Endothelial cell of umbilical vein (primary cell): ENCODE data around the gene CAPS. TPM values are rescaled to one million over a fixed set of nuclear protein-coding genes. Genes with fewer than 3 reads are reported as not detected.

ENCODE experiments used
- BruUV-seq: library from RNA; stranded (reverse); fragments of 400-500 nt; replicated peaks from 2 replicates; lab custom pipeline; 2021; lab: Mats Ljungman, UMichigan
- CTCF ChIA-PET: fragments of 300-600, 350-600 bp; sonication (Branson Sonifier 250); formaldehyde crosslinking; loops from one replicate; lab custom pipeline; 2021; ENCODE audit warnings: antibody characterized with exemption, inconsistent platforms; lab: Charles Lee
- POLR2A ChIA-PET: fragments of 300-600, 350-600 bp; sonication (Branson Sonifier 250); formaldehyde crosslinking; loops from one replicate; lab custom pipeline; 2021; ENCODE audit warnings: antibody characterized with exemption, inconsistent platforms; lab: Charles Lee
- DNase-seq: peaks from one replicate; pipeline ENCODE4 v3.0.0-alpha.2; 2011; ENCODE audit warnings: low read depth, low spot score
- FAIRE-seq: peaks from 2 replicates; lab custom pipeline; 2011; peaks lifted over from hg19 to GRCh38; lab: Jason Lieb, UNC
- H2AFZ ChIP-seq: 2 replicates; pipeline ENCODE4 v1.6.0; 2012; ENCODE audit warnings: low read depth, low read length, control low read depth, inconsistent platforms
- H3K27ac ChIP-seq: 2 replicates; pipeline ENCODE4 v1.5.1; 2011; ENCODE audit warnings: low read depth, mild to moderate bottlenecking, control low read depth, low read length, moderate library complexity; ENCODE audit not compliant: insufficient read depth
- H3K27me3 ChIP-seq, 2 experiments: 2 replicates each; pipeline versions ENCODE4 v1.6.0 to v1.6.1; 2011; ENCODE audit warnings: low read length in 2 of 2, mixed read lengths in 1 of 2; ENCODE audit not compliant: control insufficient read depth in 2 of 2, insufficient read depth in 2 of 2
- H3K36me3 ChIP-seq, 2 experiments: 2 replicates in 1 of 2; 3 replicates in 1 of 2; pipeline ENCODE4 v1.5.1; 2011; ENCODE audit warnings: low read length in 2 of 2, mild to moderate bottlenecking in 1 of 2, moderate library complexity in 1 of 2; ENCODE audit not compliant: control insufficient read depth in 2 of 2, insufficient read depth in 2 of 2; ENCODE audit errors: extremely low read depth in 1 of 2
- H3K4me1 ChIP-seq: 3 replicates; pipeline ENCODE4 v1.5.1; 2011; ENCODE audit warnings: mild to moderate bottlenecking, low read length; ENCODE audit not compliant: control insufficient read depth, insufficient read depth; ENCODE audit errors: extremely low read depth
- H3K4me2 ChIP-seq: 2 replicates; pipeline ENCODE4 v1.6.1; 2011; ENCODE audit warnings: low read length, control low read depth, mixed read lengths; ENCODE audit not compliant: insufficient read depth
- H3K4me3 ChIP-seq, 3 experiments: fragments of 200-600 bp in 1 of 3; sonication (generic), shearing (Covaris generic) in 1 of 3; replicated peaks in 1 of 3; 2 replicates each; pipeline ENCODE4 v1.5.1; 2011 to 2016; ENCODE audit warnings: control low read depth in 3 of 3, low read length in 3 of 3, mild to moderate bottlenecking in 2 of 3, inconsistent platforms in 1 of 3, low read depth in 1 of 3, moderate library complexity in 1 of 3; ENCODE audit not compliant: insufficient read depth in 1 of 3
- H3K79me2 ChIP-seq: 2 replicates; pipeline ENCODE4 v1.6.0; 2012; ENCODE audit warnings: low read length, inconsistent platforms; ENCODE audit not compliant: control insufficient read depth, insufficient read depth
- H3K9ac ChIP-seq: replicated peaks from 2 replicates; pipeline ENCODE3; 2011; ENCODE audit warnings: low read length, control low read depth; ENCODE audit not compliant: insufficient read depth; ENCODE audit errors: extremely low read depth
- H3K9me1 ChIP-seq: replicated peaks from 3 replicates; pipeline ENCODE4 v1.6.0; 2011; ENCODE audit warnings: mild to moderate bottlenecking, low read length; ENCODE audit not compliant: control insufficient read depth, insufficient read depth; ENCODE audit errors: extremely low read depth
- H3K9me3 ChIP-seq: replicated peaks from 2 replicates; pipeline ENCODE4 v1.5.1; 2012; ENCODE audit warnings: low read length, inconsistent platforms; ENCODE audit not compliant: control insufficient read depth, insufficient read depth
- H4K20me1 ChIP-seq: replicated peaks from 2 replicates; pipeline ENCODE3; 2011; ENCODE audit warnings: mild to moderate bottlenecking, low read length; ENCODE audit not compliant: control insufficient read depth, insufficient read depth; ENCODE audit errors: extremely low read depth
- EZH2 ChIP-seq: IDR thresholded peaks from 2 replicates; pipeline ENCODE4 v1.6.1; 2012; ENCODE audit warnings: borderline replicate concordance, low read depth, mild to moderate bottlenecking, moderate library complexity, low read length, inconsistent platforms; ENCODE audit not compliant: severe bottlenecking
- FOS ChIP-seq: IDR thresholded peaks from 2 replicates; pipeline ENCODE4 v1.6.1; 2011; ENCODE audit warnings: mild to moderate bottlenecking, low read length, moderate library complexity, borderline replicate concordance; ENCODE audit not compliant: insufficient read depth
- GATA2 ChIP-seq: IDR thresholded peaks from 2 replicates; pipeline ENCODE4 v1.7.0; 2011; ENCODE audit warnings: low read depth, mild to moderate bottlenecking, moderate library complexity, mixed read lengths, low read length; ENCODE audit not compliant: insufficient read length, insufficient read depth
- JUN ChIP-seq: IDR thresholded peaks from 2 replicates; pipeline ENCODE4 v1.6.1; 2011; ENCODE audit warnings: borderline replicate concordance, low read depth; ENCODE audit not compliant: insufficient read length, insufficient read depth
- MAX ChIP-seq: IDR thresholded peaks from 2 replicates; pipeline ENCODE4 v1.6.1; 2011; ENCODE audit not compliant: insufficient read depth, insufficient read length
- MYC ChIP-seq: IDR thresholded peaks from one replicate; pipeline ENCODE4 v1.6.1; 2011; ENCODE audit warnings: mild to moderate bottlenecking, low read depth, low read length
- POLR2A ChIP-seq: IDR thresholded peaks from 2 replicates; pipeline ENCODE4 v1.6.1; 2012; ENCODE audit warnings: low read depth, mild to moderate bottlenecking, control low read depth, low read length
- POLR2AphosphoS5 ChIP-seq: IDR thresholded peaks from 2 replicates; pipeline ENCODE4 v1.6.1; 2012; ENCODE audit warnings: low read depth, mild to moderate bottlenecking, control low read depth, low read length, moderate library complexity; ENCODE audit not compliant: insufficient read depth
- dilution Hi-C: fragments of 300-500 bp; cut with MboI; formaldehyde crosslinking; loops from one replicate; pipeline ENCODE4 v1.15.0; 2019; ENCODE audit warnings: low sequenced_read_pairs; ENCODE audit not compliant: extremely low pct_ligation_motif_present
- intact Hi-C: fragments of 100-400 bp; cut with micrococcal nuclease; formaldehyde crosslinking; loops from one replicate; pipeline ENCODE4 v1.10.0; 2022
- polyA plus RNA-seq, 4 experiments: library from polyadenylated mRNA; depleted of rRNA in 3 of 4; stranded (reverse) in 3 of 4; unstranded in 1 of 4; fragments of >200 nt; gene quantifications; 2 replicates each; pipeline versions ENCODE4 v1.2.1 to v1.2.3, GENCODE V29; 2011 to 2012; ENCODE audit warnings: missing spikeins in 1 of 4
- total RNA-seq: library from RNA; stranded (reverse); gene quantifications from 2 replicates; pipeline ENCODE4 v1.2.3, GENCODE V29; 2021
- TF ChIP-seq, protein P1 (sequence below), 2 donors: IDR thresholded peaks; 1 replicate in 1 of 2; 2 replicates in 1 of 2; pipeline ENCODE4 v1.5.1; 2011; ENCODE audit warnings: low read length in 2 of 2, mild to moderate bottlenecking in 2 of 2, moderate library complexity in 2 of 2, control low read depth in 1 of 2, inconsistent platforms in 1 of 2, low read depth in 1 of 2; ENCODE audit not compliant: insufficient read depth in 1 of 2; ENCODE audit errors: extremely low read depth in 1 of 2

CAPS gene
- total and polyA plus RNA-seq, 2 donors (not counting 3 experiments of a cell fraction or from before 2014, with no cell fraction given) = 6.9 to 8.9 TPM

DNA sequence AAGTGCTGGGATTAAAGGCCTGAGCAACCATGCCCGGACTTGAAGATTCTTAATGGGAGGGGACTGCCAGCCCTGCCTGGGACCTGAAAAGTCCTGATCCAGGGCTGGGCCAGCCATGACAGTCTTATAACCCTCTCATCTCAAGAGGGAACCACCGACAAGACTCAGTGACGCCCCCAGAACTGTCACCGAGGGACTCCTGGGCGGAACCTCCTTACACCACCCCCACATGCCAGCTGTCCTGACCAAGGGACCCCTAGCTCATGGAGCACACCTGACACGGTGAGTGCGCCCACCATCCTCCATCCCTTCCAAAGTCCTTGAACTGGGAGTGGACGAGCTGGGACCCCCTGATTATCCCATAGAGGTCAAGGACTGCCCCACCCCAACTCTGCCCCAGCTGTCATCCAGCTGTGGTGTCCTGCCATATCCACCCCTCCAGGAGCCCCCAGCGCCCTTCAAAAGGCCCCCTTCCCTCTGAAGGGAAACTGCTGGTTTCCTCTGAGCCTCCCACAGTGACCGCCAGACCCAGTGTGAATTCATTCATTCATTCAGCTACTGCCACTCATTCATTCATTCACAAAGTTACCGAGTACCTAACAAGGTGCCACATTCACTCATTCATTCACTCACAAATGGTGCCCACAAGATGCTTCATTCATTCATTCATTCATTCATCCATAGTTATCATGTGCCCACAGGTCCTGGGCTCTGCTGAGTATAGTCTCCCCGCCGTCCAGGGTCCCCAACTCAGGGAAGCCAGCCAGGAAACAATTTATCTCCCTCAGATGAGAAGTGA is 14.1 kb upstream of the CAPS start:
- Histone ChIP-seq H3K4me2 (no peak overlapping the region), H3K9me1 (no peaks in the 10 kb centered on the region), H3K36me3 (peaks cover 0 to 15% of the 10 kb centered on the region in 2 experiments), H3K27ac (no peak overlapping the region), H3K9ac (no peak overlapping the region), H3K9me3 (no peaks in the 10 kb centered on the region), H3K4me3 (no peak overlapping the region), H3K4me1 (peaks cover 13% of the 10 kb centered on the region), H4K20me1 (no peaks in the 10 kb centered on the region), H2AFZ (no peak overlapping the region), H3K79me2 (peaks cover 37% of the 10 kb centered on the region), H3K27me3 (no peaks in the 10 kb centered on the region)
- dilution Hi-C loops = no loop called here
- no TSS peak for BruUV-seq
- DNase-seq (no peak), FAIRE-seq (no peak)
- POLR2A ChIA-PET = no interaction called here
- intact Hi-C loops = loop anchor here (5.0 to 10.0 kb wide), 3 partner anchors 62 to 215 kb away; partner anchors contain the start of gene RFX2
- CTCF ChIA-PET = interaction anchor here (0.5 to 3.1 kb wide), 3 partner anchors 36 to 120 kb away, joined by 3 to 11 read pairs (median 3); partner anchors contain the start of gene NRTN
- TF ChIP-seq, protein P1, sequence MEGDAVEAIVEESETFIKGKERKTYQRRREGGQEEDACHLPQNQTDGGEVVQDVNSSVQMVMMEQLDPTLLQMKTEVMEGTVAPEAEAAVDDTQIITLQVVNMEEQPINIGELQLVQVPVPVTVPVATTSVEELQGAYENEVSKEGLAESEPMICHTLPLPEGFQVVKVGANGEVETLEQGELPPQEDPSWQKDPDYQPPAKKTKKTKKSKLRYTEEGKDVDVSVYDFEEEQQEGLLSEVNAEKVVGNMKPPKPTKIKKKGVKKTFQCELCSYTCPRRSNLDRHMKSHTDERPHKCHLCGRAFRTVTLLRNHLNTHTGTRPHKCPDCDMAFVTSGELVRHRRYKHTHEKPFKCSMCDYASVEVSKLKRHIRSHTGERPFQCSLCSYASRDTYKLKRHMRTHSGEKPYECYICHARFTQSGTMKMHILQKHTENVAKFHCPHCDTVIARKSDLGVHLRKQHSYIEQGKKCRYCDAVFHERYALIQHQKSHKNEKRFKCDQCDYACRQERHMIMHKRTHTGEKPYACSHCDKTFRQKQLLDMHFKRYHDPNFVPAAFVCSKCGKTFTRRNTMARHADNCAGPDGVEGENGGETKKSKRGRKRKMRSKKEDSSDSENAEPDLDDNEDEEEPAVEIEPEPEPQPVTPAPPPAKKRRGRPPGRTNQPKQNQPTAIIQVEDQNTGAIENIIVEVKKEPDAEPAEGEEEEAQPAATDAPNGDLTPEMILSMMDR (IDR thresholded peaks at IDR 0.05; ENCODE audit: extremely low read depth in 1 of 2, insufficient read depth in 1 of 2, low read depth in 1 of 2, low read length in 2 of 2) = no peak
- TF ChIP-seq MYC (no peak), FOS (no peak), JUN (no peak), POLR2A (no peak), EZH2 (no peak), MAX (no peak), GATA2 (no peak), POLR2AphosphoS5 (no peak)
